GM12878 (cell line): ENCODE data around the gene ADAMTS19. TPM values are rescaled to one million over a fixed set of nuclear protein-coding genes. Genes with fewer than 3 reads are reported as not detected.

Experiments
- ATAC-seq: fragments of 200-7000 bp; cut with Tn5 transposase; 3 replicates; pipeline ENCODE4 v1.9.1; 2020; ENCODE audit warnings: mild to moderate bottlenecking, moderate library complexity
- BruUV-seq: library from RNA; stranded (reverse); fragments of 400-500 nt; replicated peaks from 2 replicates; lab custom pipeline; 2021; lab: Mats Ljungman, UMichigan
- CTCF ChIA-PET: fragments of 300-600 bp; sonication (Branson Sonifier 250); formaldehyde crosslinking; extraction: SDS; loops from one replicate; lab custom pipeline; 2021; ENCODE audit warnings: inconsistent platforms; lab: Yijun Ruan, JAX
- POLR2A ChIA-PET: fragments of 350-600 bp; formaldehyde crosslinking; extraction: SDS; loops from one replicate; lab custom pipeline; 2021; ENCODE audit warnings: inconsistent platforms; lab: Charles Lee
- RAD21 ChIA-PET: fragments of 300-600 bp; sonication (Branson Sonifier 250); formaldehyde crosslinking; loops from one replicate; lab custom pipeline; 2023; ENCODE audit warnings: antibody characterized with exemption; ENCODE audit not compliant: unreplicated experiment; lab: Charles Lee
- SMC1A ChIA-PET: fragments of 300-600 bp; sonication (Branson Sonifier 250); formaldehyde crosslinking; loops from one replicate; lab custom pipeline; 2023; ENCODE audit not compliant: unreplicated experiment, uncharacterized antibody; lab: Charles Lee
- DNase-seq: peaks from one replicate; pipeline ENCODE4 v3.0.0-alpha.2; 2011; ENCODE audit warnings: low read depth, low spot score
- FAIRE-seq: peaks from 3 replicates; lab custom pipeline; 2011; peaks lifted over from hg19 to GRCh38; lab: Jason Lieb, UNC
- H2AFZ ChIP-seq: 2 replicates; pipeline ENCODE4 v1.6.0; 2011; ENCODE audit warnings: low read depth, low read length, control low read depth; ENCODE audit not compliant: control insufficient read depth
- H3K27ac ChIP-seq: 2 replicates; pipeline ENCODE4 v1.5.1; 2011; ENCODE audit warnings: control low read depth; ENCODE audit not compliant: control insufficient read depth, insufficient read depth
- H3K27me3 ChIP-seq, 2 experiments: replicated peaks in 1 of 2; 2 replicates each; pipeline versions ENCODE4 v1.6.0 to v1.6.1; 2011; ENCODE audit warnings: low read length in 1 of 2; ENCODE audit not compliant: control insufficient read depth in 2 of 2, insufficient read depth in 2 of 2
- H3K36me3 ChIP-seq, 2 experiments: 2 replicates each; pipeline ENCODE4 v1.5.1; 2011; ENCODE audit warnings: low read length in 1 of 2; ENCODE audit not compliant: control insufficient read depth in 2 of 2, insufficient read depth in 2 of 2
- H3K4me1 ChIP-seq: 2 replicates; pipeline ENCODE4 v1.6.1; 2011; ENCODE audit warnings: mild to moderate bottlenecking, low read length, moderate library complexity, mixed read lengths; ENCODE audit not compliant: control insufficient read depth, insufficient read depth
- H3K4me2 ChIP-seq: 2 replicates; pipeline ENCODE4 v1.6.0; 2011; ENCODE audit warnings: control low read depth; ENCODE audit not compliant: control insufficient read depth, insufficient read depth
- H3K4me3 ChIP-seq: fragments of 200-600 bp; sonication (generic); 2 replicates; pipeline ENCODE4 v1.5.1; 2016
- H3K79me2 ChIP-seq: 2 replicates; pipeline ENCODE4 v1.6.0; 2011; ENCODE audit warnings: low read length; ENCODE audit not compliant: control insufficient read depth, insufficient read depth
- H3K9ac ChIP-seq: 2 replicates; pipeline ENCODE4 v1.8.0; 2011; ENCODE audit warnings: low read length, control low read depth, mixed read lengths; ENCODE audit not compliant: control insufficient read depth, insufficient read depth
- H3K9me3 ChIP-seq: replicated peaks from 3 replicates; pipeline ENCODE4 v1.5.1; 2011; ENCODE audit warnings: mild to moderate bottlenecking, low read length; ENCODE audit not compliant: control insufficient read depth, insufficient read depth
- H4K20me1 ChIP-seq: 2 replicates; pipeline ENCODE4 v1.6.0; 2011; ENCODE audit not compliant: control insufficient read depth, insufficient read depth
- CHD2 ChIP-seq: IDR thresholded peaks from 2 replicates; pipeline ENCODE4 v1.6.1; 2011; ENCODE audit warnings: low read depth, low read length, improper control_type of control experiment, borderline replicate concordance
- EP300 ChIP-seq, 2 experiments: fragments of 150-350 bp in 1 of 2; IDR thresholded peaks; 2 replicates each; pipeline ENCODE4 v1.6.1; 2011 to 2012; ENCODE audit warnings: low read depth in 2 of 2, low read length in 2 of 2, borderline replicate concordance in 1 of 2, improper control_type of control experiment in 1 of 2, inconsistent platforms in 1 of 2; ENCODE audit not compliant: control insufficient read depth in 1 of 2
- ESRRA ChIP-seq: IDR thresholded peaks from 2 replicates; pipeline ENCODE4 v1.6.1; 2012; ENCODE audit warnings: mild to moderate bottlenecking, low read length, improper control_type of control experiment
- HCFC1 ChIP-seq: fragments of 150-350 bp; IDR thresholded peaks from 2 replicates; pipeline ENCODE4 v1.6.1; 2014; ENCODE audit warnings: low read length
- HDGF ChIP-seq: fragments of 450-650 bp; IDR thresholded peaks from 2 replicates; pipeline ENCODE4 v1.6.1; 2016; ENCODE audit warnings: antibody characterized with exemption
- PML ChIP-seq: IDR thresholded peaks from 2 replicates; pipeline ENCODE4 v1.6.1; 2012; ENCODE audit warnings: low read length, inconsistent platforms
- ZNF622 ChIP-seq: fragments of 450-650 bp; IDR thresholded peaks from 2 replicates; pipeline ENCODE4 v1.6.1; 2017; ENCODE audit warnings: mild to moderate bottlenecking, inconsistent platforms
- ZSCAN29 ChIP-seq: fragments of 450-650 bp; IDR thresholded peaks from 2 replicates; pipeline ENCODE4 v1.6.1; 2017; ENCODE audit warnings: mild to moderate bottlenecking, moderate library complexity
- WGBS: methylation state at CpG from one replicate; pipeline ENCODE4 v1.1.6; 2016; ENCODE audit warnings: low lambda C conversion rate; ENCODE audit not compliant: insufficient replicate concordance, insufficient coverage; ENCODE audit errors: missing lambda C conversion rate; 5-methylcytosine and 5-hydroxymethylcytosine counted together
- in situ Hi-C: fragments of 300-500 bp; cut with MboI; formaldehyde crosslinking; loops from 9 replicates; pipeline ENCODE4 v1.14.3; 2018; ENCODE audit warnings: mixed read lengths
- intact Hi-C: fragments of 100-400 bp; cut with micrococcal nuclease; formaldehyde crosslinking; loops from one replicate; pipeline ENCODE4 v1.14.2; 2022; ENCODE audit not compliant: unreplicated experiment
- polyA plus RNA-seq, 11 experiments: library from polyadenylated mRNA; depleted of rRNA in 4 of 11; unstranded in 6 of 11; stranded (reverse) in 5 of 11; fragments of >200 nt; fragmentation: Nextera tagmentation in 4 of 11; fragmentation: Illumina TruSeq in 1 of 11; extraction: Ambion mirVana in 4 of 11; extraction: Trizol in 1 of 11; gene quantifications; 1 replicate in 1 of 11; 2 replicates in 10 of 11; pipeline versions ENCODE4 v1.2.1 to v1.2.3, GENCODE V29; 2011 to 2016; ENCODE audit warnings: inconsistent platforms in 2 of 11, missing spikeins in 2 of 11, low read depth in 1 of 11
- total RNA-seq, 4 experiments: library from RNA; depleted of rRNA in 3 of 4; stranded (reverse); fragments of >200 nt in 3 of 4; fragmentation: Illumina TruSeq in 1 of 4; extraction: Trizol in 1 of 4; gene quantifications; 2 replicates each; pipeline versions ENCODE4 v1.2.1 to v1.2.3, GENCODE V29; 2013 to 2021
- TF ChIP-seq, protein P1 (sequence below): fragments of 450-650 bp; IDR thresholded peaks from 2 replicates; pipeline ENCODE4 v1.6.1; 2018; ENCODE audit warnings: borderline replicate concordance, mild to moderate bottlenecking; ENCODE audit not compliant: partially characterized antibody

ADAMTS19 gene
- total and polyA plus RNA-seq, 10 of the 15 experiments (the other 5 are each of a cell fraction or from before 2014, with no cell fraction given): not detected

DNA sequence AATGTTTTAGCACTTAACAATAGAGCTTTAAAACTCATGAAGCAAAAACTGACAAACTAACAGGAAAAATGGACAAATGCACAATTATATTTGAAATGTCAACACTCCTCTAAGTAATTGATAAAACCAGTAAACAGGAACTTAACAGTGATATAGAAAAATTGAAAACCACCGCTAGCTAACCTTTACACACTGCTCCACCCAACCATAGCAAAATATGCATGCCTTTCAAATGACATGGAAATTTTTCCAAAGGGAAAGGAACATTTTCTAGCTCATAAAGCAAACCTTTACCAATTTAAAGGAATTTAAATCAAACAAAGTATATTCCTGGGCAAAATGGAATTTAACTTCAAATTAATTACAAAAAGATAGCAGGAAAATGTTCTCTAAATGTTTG, 109.2 kb downstream of the ADAMTS19 start:
- Histone ChIP-seq H3K9ac (no peak overlapping the region), H3K4me1 (no peaks in the 10 kb centered on the region), H4K20me1 (no peaks in the 10 kb centered on the region), H3K4me3 (no peak overlapping the region), H3K79me2 (no peaks in the 10 kb centered on the region), H3K4me2 (no peak overlapping the region), H2AFZ (no peak overlapping the region), H3K27ac (no peak overlapping the region), H3K9me3 (no peaks in the 10 kb centered on the region), H3K36me3 (no peaks in the 10 kb centered on the region), H3K27me3 (no peaks in the 10 kb centered on the region)
- SMC1A ChIA-PET: no interaction called here
- TF ChIP-seq CHD2: no peak
- no peak for TF ChIP-seq EP300 (IDR thresholded peaks at IDR 0.05; ENCODE audit: borderline replicate concordance in 1 of 2, control insufficient read depth in 1 of 2, low read depth in 2 of 2, low read length in 2 of 2)
- no peak for TF ChIP-seq HDGF
- TF ChIP-seq HCFC1: no peak
- no peak for TF ChIP-seq ZSCAN29
- no peak for TF ChIP-seq PML
- TF ChIP-seq, protein P1, sequence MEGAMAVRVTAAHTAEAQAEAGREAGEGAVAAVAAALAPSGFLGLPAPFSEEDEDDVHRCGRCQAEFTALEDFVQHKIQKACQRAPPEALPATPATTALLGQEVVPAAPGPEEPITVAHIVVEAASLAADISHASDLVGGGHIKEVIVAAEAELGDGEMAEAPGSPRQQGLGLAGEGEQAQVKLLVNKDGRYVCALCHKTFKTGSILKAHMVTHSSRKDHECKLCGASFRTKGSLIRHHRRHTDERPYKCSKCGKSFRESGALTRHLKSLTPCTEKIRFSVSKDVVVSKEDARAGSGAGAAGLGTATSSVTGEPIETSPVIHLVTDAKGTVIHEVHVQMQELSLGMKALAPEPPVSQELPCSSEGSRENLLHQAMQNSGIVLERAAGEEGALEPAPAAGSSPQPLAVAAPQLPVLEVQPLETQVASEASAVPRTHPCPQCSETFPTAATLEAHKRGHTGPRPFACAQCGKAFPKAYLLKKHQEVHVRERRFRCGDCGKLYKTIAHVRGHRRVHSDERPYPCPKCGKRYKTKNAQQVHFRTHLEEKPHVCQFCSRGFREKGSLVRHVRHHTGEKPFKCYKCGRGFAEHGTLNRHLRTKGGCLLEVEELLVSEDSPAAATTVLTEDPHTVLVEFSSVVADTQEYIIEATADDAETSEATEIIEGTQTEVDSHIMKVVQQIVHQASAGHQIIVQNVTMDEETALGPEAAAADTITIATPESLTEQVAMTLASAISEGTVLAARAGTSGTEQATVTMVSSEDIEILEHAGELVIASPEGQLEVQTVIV: no peak
- TF ChIP-seq ESRRA: no peak
- no peak for TF ChIP-seq ZNF622
- no peak for DNase-seq
- in situ Hi-C loops: no loop called here
- POLR2A ChIA-PET: no interaction called here
- intact Hi-C loops: no loop called here
- 31% methylated on average over 1 of the region's 1 CpG for WGBS
- RAD21 ChIA-PET: no interaction called here
- FAIRE-seq: no peak
- no peak for ATAC-seq
- CTCF ChIA-PET: no interaction called here
- no TSS peak for BruUV-seq
